Upper lobe of left lung (tissue), 4 donors: ENCODE data around the gene POU3F2.

ENCODE experiments used
- CTCF ChIP-seq, 6 experiments: fragments of 450-650 bp in 4 of 6; fragments of 200-600 bp in 2 of 6; sonication (generic) in 2 of 6; IDR thresholded peaks; one replicate each; pipeline ENCODE4 v1.5.1; 2016 to 2019; ENCODE audit warnings: antibody characterized with exemption in 6 of 6
- EP300 ChIP-seq, 4 donors: sonication (generic); formaldehyde crosslinking; IDR thresholded peaks; one replicate each; pipeline ENCODE4 v1.5.1; 2017; ENCODE audit warnings: antibody characterized with exemption in 4 of 4, control low read depth in 2 of 4
- POLR2A ChIP-seq, 4 donors: fragments of 450-650 bp; IDR thresholded peaks; one replicate each; pipeline ENCODE4 v1.5.1; 2016 to 2017; ENCODE audit warnings: antibody characterized with exemption in 4 of 4, mild to moderate bottlenecking in 2 of 4
- POLR2AphosphoS5 ChIP-seq, 2 donors: sonication (generic); formaldehyde crosslinking; IDR thresholded peaks; one replicate each; pipeline ENCODE4 v1.5.1; 2017; ENCODE audit warnings: antibody characterized with exemption in 2 of 2

GRCh38 chr6:98835149-98836024 lies 1.0 kb downstream of the POU3F2 start:
- TF ChIP-seq POLR2A (IDR thresholded peaks at IDR 0.05) (no peak), CTCF (IDR thresholded peaks at IDR 0.05) (no peak), POLR2AphosphoS5 (IDR thresholded peaks at IDR 0.05) (no peak), EP300 (IDR thresholded peaks at IDR 0.05) (no peak)
